HEK293T (cell line): ENCODE data around the gene HIGD2A.

Experiments
- CTCF ChIA-PET: fragments of 350-600 bp; formaldehyde crosslinking; extraction: SDS; loops from one replicate; lab custom pipeline; 2021; ENCODE audit warnings: antibody characterized with exemption, inconsistent platforms; lab: Yijun Ruan, JAX
- POLR2A ChIA-PET: fragments of 350-600 bp; formaldehyde crosslinking; extraction: SDS; loops from one replicate; lab custom pipeline; 2020; ENCODE audit warnings: antibody characterized with exemption, inconsistent platforms; lab: Yijun Ruan, JAX
- DNase-seq: peaks from one replicate; pipeline ENCODE4 v3.0.0; 2012; ENCODE audit warnings: mixed read lengths; ENCODE audit errors: extremely low spot score
- ARNT ChIP-seq: fragments of 450-650 bp; IDR thresholded peaks from 2 replicates; pipeline ENCODE4 v1.6.1; 2017; ENCODE audit warnings: mild to moderate bottlenecking
- BHLHE40 ChIP-seq: fragments of 450-650 bp; IDR thresholded peaks from 2 replicates; pipeline ENCODE4 v1.6.1; 2016; ENCODE audit warnings: mild to moderate bottlenecking, moderate library complexity, borderline replicate concordance
- CTBP1 ChIP-seq: fragments of 450-650 bp; IDR thresholded peaks from 2 replicates; pipeline ENCODE4 v1.6.1; 2016; ENCODE audit warnings: borderline replicate concordance
- ELF4 ChIP-seq: fragments of 450-650 bp; IDR thresholded peaks from 2 replicates; pipeline ENCODE4 v1.6.1; 2017; ENCODE audit warnings: antibody characterized with exemption
- FOXA1 ChIP-seq: fragments of 450-650 bp; IDR thresholded peaks from 2 replicates; pipeline ENCODE4 v1.6.1; 2016; ENCODE audit warnings: mild to moderate bottlenecking
- FOXK2 ChIP-seq: fragments of 450-650 bp; IDR thresholded peaks from 2 replicates; pipeline ENCODE4 v1.6.1; 2016; ENCODE audit warnings: mild to moderate bottlenecking
- FOXM1 ChIP-seq: fragments of 450-650 bp; IDR thresholded peaks from 2 replicates; pipeline ENCODE4 v1.6.1; 2017; ENCODE audit warnings: mild to moderate bottlenecking, borderline replicate concordance
- HDGF ChIP-seq: fragments of 450-650 bp; IDR thresholded peaks from 2 replicates; pipeline ENCODE4 v1.6.1; 2017; ENCODE audit warnings: antibody characterized with exemption, borderline replicate concordance
- L3MBTL2 ChIP-seq: fragments of 450-650 bp; conservative IDR thresholded peaks from 2 replicates; pipeline ENCODE4 v1.6.1; 2016; ENCODE audit warnings: mild to moderate bottlenecking
- LEF1 ChIP-seq: fragments of 450-650 bp; IDR thresholded peaks from 2 replicates; pipeline ENCODE4 v1.6.1; 2017; ENCODE audit warnings: mild to moderate bottlenecking, borderline replicate concordance
- NFRKB ChIP-seq: fragments of 450-650 bp; IDR thresholded peaks from 2 replicates; pipeline ENCODE4 v1.6.1; 2016; ENCODE audit warnings: mild to moderate bottlenecking, moderate library complexity
- SP1 ChIP-seq: fragments of 450-650 bp; IDR thresholded peaks from 2 replicates; pipeline ENCODE4 v1.6.1; 2017
- SUZ12 ChIP-seq: fragments of 450-650 bp; IDR thresholded peaks from 2 replicates; pipeline ENCODE4 v1.6.1; 2016; ENCODE audit warnings: mild to moderate bottlenecking
- TARDBP ChIP-seq: fragments of 450-650 bp; IDR thresholded peaks from 2 replicates; pipeline ENCODE4 v1.6.1; 2016
- ZNF384 ChIP-seq: fragments of 450-650 bp; IDR thresholded peaks from 2 replicates; pipeline ENCODE4 v1.6.1; 2016
- TF ChIP-seq, protein P1 (sequence below): fragments of 450-650 bp; IDR thresholded peaks from 2 replicates; pipeline ENCODE4 v1.6.1; 2016

HIGD2A gene

DNA sequence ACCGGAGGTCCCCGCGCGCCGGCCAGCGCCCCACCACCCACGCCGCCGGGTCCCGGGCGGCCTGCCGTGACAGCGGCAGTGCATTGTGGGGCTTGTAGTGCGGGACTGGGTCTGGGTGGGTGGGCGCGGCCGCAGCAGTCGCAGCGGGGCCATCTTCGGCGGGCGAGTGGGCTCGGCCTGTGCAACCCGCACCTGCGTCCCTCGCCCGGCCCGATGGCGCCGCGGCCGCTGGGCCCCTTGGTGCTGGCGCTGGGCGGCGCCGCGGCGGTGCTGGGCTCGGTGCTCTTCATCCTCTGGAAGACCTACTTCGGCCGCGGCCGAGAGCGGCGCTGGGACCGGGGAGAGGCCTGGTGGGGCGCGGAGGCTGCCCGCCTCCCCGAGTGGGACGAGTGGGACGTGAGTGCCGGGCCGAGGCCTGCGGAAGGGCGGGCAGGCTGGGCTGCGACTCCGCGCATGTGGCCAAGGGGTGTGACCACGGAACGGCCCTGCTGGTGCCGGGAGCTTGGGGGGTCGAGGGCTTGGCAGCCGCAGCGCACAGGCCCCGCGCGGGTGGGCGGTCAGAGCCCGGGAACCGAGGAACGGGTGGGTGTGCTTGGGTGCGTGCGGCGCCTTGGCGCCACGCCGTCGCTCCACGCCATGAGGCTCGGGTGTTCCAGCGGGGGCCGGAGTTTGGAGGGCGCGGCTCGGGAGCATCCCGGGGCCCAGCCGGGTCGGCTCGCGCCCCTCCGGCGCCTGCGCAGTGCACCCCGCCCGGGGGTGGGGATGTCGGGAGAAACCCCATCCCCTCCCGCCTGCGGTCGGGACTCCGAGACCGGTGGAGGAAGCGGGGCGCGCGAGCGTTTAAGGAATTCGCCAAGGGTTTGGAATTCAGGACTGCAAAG, 23.0 kb upstream of the HIGD2A start, which contains the start of gene ARL10:
ARL10 (plus strand) TSS at position 137 of the 881 bp plus-strand sequence; CDS start at position 214, 77 bp downstream.
- CTCF ChIA-PET, result no interaction called here
- POLR2A ChIA-PET, result interaction anchor here (1.1 kb wide), 1 partner anchor 23 kb away, joined by 6 read pairs; the partner anchor contains the start of genes HIGD2A and NOP16
- DNase-seq, result peak; percentile 77
- TF ChIP-seq L3MBTL2, result peak; percentile 69
- TF ChIP-seq, protein P1, sequence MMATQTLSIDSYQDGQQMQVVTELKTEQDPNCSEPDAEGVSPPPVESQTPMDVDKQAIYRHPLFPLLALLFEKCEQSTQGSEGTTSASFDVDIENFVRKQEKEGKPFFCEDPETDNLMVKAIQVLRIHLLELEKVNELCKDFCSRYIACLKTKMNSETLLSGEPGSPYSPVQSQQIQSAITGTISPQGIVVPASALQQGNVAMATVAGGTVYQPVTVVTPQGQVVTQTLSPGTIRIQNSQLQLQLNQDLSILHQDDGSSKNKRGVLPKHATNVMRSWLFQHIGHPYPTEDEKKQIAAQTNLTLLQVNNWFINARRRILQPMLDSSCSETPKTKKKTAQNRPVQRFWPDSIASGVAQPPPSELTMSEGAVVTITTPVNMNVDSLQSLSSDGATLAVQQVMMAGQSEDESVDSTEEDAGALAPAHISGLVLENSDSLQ, result no peak

DNA sequence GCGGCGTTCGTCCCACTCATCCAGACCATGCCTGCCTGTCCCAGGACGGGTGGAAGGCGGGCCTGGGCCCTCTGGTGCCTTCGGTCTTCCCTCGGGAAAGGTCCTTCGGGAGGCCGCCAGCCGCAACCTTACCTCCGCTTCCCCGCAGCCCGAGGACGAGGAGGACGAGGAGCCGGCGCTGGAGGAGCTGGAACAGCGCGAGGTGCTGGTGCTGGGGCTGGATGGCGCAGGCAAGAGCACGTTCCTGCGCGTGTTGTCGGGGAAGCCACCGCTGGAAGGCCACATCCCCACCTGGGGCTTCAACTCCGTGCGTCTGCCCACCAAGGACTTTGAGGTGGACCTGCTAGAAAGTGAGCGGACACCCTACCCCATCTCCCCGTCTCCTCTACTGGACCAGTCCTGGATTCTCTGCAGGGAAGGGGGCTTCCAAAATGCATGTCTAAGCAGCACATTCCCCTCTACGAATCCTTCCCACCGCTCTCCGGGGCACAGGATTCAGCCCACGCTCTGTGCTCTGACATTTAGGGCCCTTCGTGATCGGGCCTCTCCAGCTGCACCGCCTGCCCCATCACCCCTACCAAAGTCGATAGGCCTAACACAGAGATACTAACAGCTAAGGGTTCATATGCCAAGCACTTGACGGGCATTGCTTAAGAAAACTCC, 22.2 kb upstream of the HIGD2A start:
- ChIA-PET CTCF (no interaction called here), POLR2A (interaction anchor here (1.1 kb wide), 1 partner anchor 22 kb away, joined by 6 read pairs; the partner anchor contains the start of genes HIGD2A and NOP16)
- no peak for DNase-seq
- TF ChIP-seq HDGF (0 out of 2 replicates have a peak, but pooled peaks have one; percentile 55), CTBP1 (no peak), ZNF384 (no peak)

DNA sequence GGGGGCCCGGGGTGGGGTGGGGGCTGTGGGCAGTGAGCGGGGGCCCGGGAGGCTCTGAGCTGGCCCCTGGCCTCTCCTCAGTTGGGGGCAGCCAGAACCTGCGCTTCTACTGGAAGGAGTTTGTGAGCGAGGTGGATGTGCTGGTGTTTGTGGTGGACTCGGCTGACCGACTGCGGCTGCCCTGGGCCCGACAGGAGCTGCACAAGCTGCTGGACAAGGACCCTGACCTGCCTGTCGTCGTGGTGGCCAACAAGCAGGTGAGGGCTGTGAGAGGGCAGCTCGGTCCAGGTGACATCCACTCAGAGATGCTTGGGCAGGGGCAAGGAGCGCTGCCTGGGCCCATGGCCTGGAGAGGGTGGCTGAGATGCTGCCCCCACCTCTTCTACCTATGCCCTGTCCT, 19.8 kb upstream of the HIGD2A start:
- POLR2A ChIA-PET, result no interaction called here
- no peak for TF ChIP-seq SP1
- no peak for TF ChIP-seq ARNT
- CTCF ChIA-PET, result no interaction called here
- DNase-seq, result no peak

- POLR2A ChIA-PET, result interaction anchor here (1.6 kb wide), 1 partner anchor 8 kb away, joined by 4 read pairs; no protein-coding TSS in a partner anchor
Measured at GRCh38 chr5:176369934-176370711, 18.4 kb upstream of the HIGD2A start.

GRCh38 chr5:176371621-176372539, 16.7 kb upstream of the HIGD2A start:
- TF ChIP-seq TARDBP, result no peak
- no peak for TF ChIP-seq SP1
- TF ChIP-seq ARNT, result no peak
- no peak for TF ChIP-seq NFRKB
- no peak for TF ChIP-seq ZNF384
- no peak for TF ChIP-seq CTBP1
- no peak for TF ChIP-seq BHLHE40
- TF ChIP-seq FOXM1, result no peak
- TF ChIP-seq L3MBTL2, result no peak
- no peak for TF ChIP-seq SUZ12
- no peak for TF ChIP-seq FOXK2
- TF ChIP-seq LEF1, result no peak
- TF ChIP-seq FOXA1, result no peak
- TF ChIP-seq, protein P1, result no peak
- no peak for TF ChIP-seq HDGF
- no peak for TF ChIP-seq ELF4
- POLR2A ChIA-PET, result interaction anchor here (1.6 to 1.8 kb wide), 2 partner anchors 10 to 76 kb away, joined by 4 to 5 read pairs; partner anchors contain the start of gene FAF2
- CTCF ChIA-PET, result no interaction called here
- no peak for DNase-seq

More at GRCh38 chr5:176369934-176370711, 18.4 kb upstream of the HIGD2A start:
- no peak for DNase-seq
- CTCF ChIA-PET, result no interaction called here
- TF ChIP-seq FOXM1 (no peak), SP1 (no peak), FOXK2 (no peak), LEF1 (no peak)

DNA sequence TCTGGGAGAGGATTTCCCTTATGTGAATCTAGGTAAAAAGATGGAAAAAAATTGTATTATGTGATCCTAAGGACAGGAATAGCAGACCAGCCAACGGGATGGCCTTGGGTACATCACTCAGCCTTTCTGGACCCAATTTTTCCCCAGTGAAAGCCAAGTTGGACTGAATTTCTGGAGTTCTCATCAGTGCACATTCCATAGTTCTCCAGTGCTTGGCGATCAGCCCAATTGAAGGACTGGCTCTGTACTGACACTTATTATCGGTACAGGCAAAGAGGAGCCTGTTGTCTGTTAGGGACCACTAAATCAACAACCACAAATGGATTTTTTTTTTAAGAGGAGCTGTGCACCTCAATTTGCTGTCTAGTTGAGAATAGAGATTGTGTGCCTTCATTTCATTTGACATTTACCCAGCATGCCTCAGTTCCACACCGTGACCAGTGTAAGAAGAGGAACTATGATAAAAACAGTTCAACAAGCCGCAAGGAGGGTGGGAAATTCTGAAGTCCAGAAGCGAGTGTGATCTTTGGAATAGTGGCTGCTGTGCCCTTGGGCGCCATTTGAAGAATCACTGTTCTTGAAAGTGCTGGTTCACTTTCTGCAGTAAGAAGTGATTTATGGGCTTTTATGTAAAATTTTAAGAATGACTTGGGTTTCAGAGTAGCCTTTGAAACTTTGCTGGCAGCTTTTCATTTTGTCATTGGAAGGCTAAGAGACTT, 15.3 kb upstream of the HIGD2A start:
- no peak for DNase-seq
- TF ChIP-seq CTBP1, result no peak
- TF ChIP-seq NFRKB, result no peak
- TF ChIP-seq ARNT, result no peak
- no peak for TF ChIP-seq FOXA1
- no peak for TF ChIP-seq ELF4
- no peak for TF ChIP-seq ZNF384
- no peak for TF ChIP-seq LEF1
- ChIA-PET CTCF (no interaction called here), POLR2A (interaction anchor here (1.8 kb wide), 1 partner anchor 75 kb away, joined by 5 read pairs; the partner anchor contains the start of gene FAF2)
